GM19455 (cell line): ENCODE results near the gene STIP1.

Experiments used
- ATAC-seq: cut with Tn5 transposase; IDR thresholded peaks from one replicate; pipeline ENCODE4 v1.9.1; 2021; ENCODE audit not compliant: unreplicated experiment

The STIP1 gene

DNA sequence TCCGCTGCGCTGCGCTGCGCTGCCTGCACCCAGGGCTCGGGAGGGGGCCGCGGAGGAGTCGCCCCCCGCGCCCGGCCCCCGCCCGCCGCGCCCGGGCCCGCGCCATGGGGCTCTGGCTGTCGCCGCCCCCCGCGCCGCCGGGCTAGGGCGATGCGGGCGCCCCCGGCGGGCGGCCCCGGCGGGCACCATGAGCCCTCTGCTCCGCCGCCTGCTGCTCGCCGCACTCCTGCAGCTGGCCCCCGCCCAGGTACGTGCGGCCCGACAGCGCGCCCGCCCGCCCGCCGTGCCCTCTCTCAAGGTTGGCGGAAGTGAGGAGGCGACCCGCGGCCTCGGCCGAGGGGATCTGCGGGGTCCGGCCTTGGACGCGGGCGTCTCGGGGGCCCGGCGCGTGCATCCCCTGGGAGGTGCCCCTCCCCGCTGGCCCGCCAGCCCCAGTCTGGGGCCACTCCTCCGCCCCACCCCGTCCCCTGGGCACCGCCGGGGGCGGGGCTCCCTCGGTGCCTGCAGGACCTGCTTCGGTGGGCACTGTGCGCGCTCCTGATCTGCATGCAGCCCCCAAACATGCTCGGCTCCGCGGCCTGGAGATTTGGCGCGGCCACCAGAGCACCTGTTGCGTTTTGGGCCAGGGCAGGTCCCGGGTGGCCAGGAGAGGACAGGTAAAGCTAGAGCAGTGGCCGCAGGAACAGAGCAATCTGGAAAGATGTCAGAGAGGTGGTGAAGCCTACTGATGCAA is 48.8 kb downstream of the STIP1 start:
- ATAC-seq = no peak

DNA sequence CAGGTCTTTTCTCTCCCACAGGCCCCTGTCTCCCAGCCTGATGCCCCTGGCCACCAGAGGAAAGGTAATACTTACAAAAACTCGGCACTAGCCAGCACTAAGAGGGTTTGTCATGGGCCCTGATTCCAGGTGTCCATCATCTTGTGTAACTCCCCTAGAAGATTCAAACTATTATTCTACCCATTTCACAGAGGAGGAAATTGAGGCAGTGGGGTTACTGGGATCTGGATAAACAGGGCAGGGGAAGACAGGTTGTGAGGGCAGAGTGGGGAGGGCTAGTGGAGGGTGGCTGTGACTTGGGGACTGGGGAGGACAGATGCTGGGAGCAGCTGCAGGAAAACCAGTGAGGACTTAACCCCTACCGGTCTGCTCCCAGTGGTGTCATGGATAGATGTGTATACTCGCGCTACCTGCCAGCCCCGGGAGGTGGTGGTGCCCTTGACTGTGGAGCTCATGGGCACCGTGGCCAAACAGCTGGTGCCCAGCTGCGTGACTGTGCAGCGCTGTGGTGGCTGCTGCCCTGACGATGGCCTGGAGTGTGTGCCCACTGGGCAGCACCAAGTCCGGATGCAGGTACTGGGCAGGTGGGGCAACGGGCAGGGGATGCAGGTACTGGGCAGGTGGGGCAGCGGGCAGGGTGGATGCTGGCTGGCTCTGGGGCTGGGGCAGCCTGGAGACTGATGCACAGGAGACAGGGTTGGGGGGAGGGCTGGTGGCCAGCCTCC is 49.6 kb downstream of the STIP1 start:
- ATAC-seq = no peak

DNA sequence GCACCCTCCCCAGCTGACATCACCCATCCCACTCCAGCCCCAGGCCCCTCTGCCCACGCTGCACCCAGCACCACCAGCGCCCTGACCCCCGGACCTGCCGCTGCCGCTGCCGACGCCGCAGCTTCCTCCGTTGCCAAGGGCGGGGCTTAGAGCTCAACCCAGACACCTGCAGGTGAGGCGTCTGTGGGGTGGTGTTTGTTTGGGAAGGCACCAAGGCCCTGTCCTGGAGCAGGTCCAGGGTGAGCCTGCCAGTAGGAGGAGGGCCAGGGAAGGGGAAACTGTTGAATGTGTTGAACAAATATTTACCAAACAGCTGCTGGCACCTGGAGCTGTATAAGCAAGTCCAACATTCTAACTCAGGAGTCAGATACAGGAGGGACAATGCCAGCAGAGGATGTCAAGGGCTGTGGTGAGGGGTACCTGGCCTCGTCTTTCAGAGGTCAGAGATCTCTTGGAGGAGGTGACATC is 51.5 kb downstream of the STIP1 start:
- no peak for ATAC-seq

DNA sequence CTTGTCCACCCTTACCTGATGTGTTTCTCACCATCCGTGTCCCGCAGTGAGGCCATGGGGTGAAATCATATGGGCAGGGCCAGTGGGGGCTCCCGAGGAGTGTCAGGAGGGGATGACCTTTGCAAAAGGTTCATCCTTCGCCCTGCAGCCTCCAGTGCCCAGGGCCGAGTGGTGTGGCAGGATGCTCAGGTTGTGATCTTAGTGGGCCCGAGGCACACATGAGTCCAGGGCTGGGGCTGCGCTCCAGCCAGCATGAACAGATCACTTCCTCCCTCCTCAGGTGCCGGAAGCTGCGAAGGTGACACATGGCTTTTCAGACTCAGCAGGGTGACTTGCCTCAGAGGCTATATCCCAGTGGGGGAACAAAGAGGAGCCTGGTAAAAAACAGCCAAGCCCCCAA is 52.1 kb downstream of the STIP1 start:
- no peak for ATAC-seq

DNA sequence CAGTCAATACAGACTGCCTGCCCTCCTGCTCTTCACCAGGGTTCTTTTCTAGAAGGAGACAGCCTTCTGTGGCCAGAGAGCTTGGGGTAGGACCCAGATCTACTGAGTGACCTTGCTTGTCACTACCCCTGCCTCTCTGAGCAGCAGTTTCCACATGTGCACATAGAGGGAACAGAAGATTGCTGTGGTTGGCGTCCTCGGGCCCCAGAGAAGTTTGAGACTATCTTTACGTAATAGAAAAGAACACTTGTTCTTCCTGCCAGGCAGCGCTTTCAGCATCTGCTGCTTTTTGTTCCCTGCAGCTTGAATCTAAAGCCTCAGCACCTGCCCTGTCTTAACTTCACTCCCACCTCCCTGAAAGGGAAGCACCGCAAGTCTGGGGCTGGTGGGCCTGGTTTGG is 53.0 kb downstream of the STIP1 start:
- ATAC-seq = no peak

DNA sequence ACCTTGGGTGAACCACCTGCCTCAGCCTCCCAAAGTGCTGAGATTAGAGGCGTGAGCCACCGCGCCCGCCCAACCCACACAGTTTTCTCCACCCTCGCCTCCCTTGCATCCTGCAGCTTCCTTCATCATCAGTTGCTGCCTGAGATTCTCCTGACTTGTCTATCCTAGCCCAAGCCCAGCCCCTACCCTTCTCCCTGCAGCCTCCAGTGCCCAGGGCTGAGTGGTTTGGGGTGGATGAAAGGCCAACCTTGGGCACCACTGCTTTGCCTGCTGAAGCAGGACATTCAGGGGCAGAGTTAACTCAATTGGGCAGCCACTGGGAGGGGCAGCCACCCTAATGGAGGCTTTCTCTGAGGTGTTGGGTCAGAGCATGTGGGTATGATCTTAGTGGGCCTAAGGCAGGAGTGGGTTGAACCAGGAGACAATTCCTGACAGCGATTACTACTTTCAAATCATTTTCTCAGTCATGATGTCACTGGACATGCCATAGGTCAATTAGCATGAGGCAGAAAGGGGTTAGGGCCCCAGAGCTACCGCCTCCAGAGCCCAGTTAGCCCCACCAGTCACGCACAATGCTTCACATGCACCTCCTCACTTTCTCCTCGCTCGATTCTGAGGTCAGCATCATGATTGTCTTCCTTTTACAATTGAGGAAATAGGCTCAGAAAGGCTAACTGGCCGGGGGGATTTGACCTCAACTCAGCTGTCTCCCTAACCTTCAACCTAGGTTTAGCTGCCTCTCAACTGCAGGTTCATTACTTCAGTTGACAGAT is 53.9 kb downstream of the STIP1 start:
- ATAC-seq = peak; percentile 14

DNA sequence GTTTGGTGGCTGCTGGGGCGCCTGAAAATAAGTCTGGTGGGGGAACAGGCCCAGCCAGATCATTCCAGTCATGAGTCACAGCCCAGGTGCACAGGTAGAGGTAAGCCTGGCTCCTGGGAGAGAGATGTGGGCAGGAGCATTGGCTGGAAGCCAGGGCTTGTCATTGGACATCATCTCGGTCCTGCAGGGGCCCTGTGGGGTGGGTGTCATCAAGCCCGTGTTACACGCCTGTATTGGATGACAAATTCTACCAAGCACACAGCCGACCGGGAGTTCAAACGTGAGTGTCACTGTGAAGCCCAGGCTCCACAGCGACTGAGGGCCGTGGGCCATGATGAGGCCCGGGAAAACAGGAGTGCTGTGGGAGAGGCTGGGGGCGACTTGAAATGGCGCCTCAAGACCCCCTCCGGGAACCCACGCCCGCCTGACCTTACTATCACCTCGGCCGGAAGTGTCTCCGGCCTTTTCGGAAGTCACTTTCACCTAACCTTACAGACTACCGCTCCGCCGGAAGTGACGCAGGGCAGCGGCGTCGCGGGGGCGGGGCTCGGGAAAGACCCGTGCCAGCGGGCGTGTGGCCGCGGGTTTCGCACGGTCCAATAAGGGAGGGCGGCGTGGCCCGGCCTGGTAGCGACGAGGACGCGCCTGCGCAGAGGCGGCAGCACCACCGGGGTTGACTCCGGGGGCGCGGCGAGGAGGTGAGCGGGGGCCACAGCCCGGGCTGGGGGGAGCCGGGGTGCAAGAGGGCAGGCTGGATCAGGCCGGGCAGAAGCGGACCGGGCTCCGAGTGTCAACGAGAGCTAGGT is 54.7 kb downstream of the STIP1 start, which contains the start of gene FKBP2:
TSS of gene FKBP2 (plus strand) at position 661 of the 806 bp plus-strand sequence. CDS start 1,293 bp downstream, outside the sequence.
- peak; percentile 51 for ATAC-seq

DNA sequence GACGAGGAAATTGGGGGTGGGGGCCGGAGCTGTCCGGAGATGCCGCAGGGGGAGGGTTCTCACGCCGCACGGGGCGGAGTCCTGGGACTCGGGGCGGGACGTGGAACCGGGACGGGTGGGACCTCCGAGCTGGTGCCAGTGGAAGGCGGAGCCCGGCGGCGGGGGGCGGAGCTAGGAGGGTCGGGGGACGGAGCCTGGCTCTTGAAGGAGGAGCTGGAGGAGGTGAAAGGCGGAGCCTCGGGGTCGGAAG is 55.2 kb downstream of the STIP1 start:
- ATAC-seq = peak; percentile 53

DNA sequence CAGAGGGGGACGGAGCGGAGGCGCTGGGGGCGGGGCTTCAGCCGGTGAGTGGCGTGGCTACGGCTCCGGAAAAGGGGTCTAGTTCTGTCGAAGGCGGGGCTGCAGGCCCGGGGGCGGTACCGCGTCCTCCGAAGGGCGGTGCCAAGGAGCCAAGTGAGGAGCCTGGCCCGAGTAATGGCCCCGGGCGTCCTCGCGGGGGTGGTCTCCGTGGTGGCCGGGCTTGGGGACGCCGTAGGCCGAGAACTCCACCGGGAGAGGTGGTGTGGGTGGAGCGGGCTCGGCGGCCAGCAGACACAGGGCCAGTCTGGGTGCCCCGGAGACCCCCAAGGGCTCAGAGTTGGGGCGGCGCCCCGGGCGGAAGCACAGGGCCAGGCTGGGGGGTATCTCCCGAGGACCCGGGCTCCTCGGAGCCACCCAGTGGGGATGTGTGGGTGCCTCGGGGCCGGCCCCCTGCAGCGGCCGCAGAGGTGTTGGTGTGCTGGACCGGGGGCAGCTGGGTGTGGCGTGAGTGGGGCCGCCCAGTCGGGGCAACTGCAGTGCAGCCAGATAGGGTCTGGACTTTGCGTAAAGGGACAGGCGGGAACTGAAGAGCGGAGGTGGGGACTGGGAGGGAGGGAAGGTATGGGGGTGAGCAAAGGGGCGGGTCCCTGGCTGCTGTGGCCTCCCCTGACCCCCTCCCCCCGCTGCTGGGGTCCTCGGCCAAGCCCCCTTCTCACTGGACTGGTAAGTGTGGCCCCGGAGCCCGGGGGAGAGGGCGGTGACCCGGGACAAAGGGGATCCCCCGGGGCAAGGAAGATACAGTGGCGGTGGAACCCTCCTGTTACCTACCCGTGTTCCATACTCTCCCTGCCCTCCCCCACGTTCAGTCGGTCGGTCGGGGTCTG is 55.8 kb downstream of the STIP1 start:
- ATAC-seq = peak; percentile 4

DNA sequence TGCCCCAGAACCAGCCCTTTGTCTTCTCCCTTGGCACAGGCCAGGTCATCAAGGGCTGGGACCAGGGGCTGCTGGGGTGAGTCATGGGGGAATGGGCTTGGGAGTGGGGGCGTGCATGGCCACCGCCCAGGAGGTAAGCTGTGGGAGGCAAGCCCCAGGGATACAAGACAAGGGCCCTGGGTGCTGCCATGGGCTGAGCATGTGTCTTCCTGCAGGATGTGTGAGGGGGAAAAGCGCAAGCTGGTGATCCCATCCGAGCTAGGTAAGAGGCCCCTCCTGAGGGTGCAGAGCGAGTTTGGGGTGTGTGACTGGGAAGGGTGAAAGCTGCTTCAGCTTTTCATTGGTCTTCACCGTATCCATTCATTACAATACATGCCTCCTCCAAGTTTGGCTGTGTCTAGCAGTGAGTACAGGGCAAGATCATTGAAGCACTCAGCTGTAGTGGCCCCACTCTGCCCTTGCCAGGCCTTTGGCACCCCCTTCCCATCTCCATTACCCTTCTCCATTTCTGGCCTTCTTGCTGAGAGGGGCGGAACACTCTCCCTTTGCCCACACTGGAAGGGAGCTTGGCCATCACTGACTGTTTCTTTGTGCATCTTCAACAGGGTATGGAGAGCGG is 57.4 kb downstream of the STIP1 start:
- no peak for ATAC-seq

DNA sequence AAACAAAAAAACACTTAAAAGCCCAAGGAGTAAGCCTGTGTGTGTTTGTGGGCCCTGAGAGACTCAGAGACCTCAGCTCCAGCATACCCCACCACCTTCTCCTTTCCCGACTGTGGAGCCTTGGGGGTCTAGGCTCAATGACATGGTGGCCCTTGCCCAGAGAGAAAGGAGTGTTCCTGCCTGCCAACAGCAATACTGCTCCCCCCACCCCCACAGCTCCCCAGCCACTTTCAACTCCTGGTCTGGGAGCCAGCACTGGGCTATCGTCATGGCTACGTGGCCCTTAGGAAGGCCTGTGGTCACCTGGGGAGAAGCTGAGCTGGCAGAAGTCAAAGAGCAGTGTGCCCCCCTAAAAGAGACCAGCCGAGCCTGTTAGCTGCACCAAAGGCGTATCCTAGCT is 58.1 kb downstream of the STIP1 start:
- ATAC-seq = no peak

DNA sequence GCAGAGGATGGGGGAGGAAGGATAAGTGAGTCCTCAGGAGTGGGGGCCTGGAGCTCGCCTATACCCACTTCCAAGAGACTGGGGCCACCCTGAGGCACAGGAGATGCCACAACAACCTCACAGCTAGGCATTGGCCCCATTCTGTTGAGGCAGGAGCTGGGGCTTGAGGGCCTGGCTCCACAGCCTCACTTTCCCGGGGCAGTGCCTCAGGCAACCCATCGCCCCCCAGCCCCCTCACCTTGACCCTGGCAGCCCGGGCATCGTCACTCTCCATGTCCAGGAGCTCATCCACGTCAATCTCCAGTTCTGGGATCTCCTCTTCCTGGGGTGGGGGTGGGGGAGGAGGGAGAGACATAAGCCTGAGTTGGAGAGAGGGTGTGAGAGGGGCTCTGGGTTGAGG is 59.0 kb downstream of the STIP1 start:
- no peak for ATAC-seq

DNA sequence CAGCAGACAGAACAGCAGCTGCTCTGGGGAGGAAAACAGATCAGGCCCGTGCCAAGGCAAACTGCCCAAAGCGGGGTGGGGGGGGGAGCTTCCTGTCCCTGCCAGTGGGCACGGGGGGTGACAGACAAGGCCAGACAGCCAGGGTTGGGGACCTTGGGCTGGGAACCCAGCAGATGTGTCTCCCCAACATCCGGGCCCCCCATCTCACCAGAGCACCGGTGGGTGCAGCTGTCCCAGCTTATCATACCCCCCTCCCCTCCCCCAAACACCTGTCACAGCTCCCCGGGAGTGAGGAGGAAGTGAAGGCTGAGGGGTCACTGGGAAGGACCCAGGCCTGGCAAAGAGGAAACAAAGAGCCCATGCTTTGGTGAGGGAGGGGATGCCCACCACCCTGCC is 59.4 kb downstream of the STIP1 start:
- ATAC-seq = no peak

DNA sequence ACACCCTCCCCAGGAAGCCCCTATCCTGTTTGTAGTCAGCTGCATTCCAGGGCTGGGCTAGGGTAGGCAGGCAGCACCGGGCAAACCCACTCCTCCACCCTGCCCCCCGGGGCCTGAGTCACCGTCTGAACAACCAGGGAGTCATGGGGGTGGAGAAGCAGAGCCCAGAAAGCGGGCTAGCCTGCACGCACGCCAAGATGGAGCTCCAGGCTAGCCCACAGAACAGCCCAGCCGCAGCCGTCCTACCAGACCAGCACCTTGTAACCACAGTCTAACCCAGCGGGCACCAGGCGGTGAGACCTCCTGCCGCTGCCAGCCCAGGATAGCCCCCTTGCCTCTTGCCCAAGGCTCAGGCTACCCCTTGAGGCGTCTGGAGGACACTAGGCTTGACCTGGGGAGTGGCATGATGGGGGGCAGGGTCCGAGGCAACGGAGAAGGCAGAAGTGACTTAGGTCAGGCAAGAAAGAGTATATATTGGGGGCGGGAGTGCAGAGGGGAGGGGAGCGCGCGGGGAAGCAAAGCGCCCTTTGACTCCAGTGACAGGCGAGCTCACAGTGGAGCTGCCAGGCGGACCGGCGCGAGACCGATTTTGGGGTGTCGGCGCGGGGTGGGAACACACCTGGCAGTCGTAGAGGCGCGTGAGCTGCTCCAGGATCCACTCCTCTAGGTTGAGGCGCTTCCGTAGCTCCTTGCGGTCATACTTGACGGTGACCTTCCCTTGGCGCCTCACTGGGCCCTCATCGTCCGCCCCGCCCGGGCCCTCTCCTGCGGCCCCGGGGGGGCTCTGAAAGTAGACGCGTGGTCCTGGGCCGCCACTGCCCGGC is 60.0 kb downstream of the STIP1 start:
- no peak for ATAC-seq

DNA sequence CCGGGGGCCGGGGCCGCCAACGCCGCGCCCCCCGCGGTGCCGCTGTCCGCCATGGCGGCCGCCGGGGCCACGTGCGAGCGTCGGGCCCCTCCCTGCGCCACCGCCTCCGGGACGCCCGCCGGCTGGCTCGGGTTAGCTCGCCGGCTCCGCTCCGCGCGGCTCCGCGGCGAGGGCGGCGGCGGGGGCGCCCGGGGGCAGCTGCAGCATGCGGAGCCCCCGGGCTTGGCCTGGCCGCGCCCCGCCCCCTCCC is 60.6 kb downstream of the STIP1 start:
- peak; percentile 6 for ATAC-seq

DNA sequence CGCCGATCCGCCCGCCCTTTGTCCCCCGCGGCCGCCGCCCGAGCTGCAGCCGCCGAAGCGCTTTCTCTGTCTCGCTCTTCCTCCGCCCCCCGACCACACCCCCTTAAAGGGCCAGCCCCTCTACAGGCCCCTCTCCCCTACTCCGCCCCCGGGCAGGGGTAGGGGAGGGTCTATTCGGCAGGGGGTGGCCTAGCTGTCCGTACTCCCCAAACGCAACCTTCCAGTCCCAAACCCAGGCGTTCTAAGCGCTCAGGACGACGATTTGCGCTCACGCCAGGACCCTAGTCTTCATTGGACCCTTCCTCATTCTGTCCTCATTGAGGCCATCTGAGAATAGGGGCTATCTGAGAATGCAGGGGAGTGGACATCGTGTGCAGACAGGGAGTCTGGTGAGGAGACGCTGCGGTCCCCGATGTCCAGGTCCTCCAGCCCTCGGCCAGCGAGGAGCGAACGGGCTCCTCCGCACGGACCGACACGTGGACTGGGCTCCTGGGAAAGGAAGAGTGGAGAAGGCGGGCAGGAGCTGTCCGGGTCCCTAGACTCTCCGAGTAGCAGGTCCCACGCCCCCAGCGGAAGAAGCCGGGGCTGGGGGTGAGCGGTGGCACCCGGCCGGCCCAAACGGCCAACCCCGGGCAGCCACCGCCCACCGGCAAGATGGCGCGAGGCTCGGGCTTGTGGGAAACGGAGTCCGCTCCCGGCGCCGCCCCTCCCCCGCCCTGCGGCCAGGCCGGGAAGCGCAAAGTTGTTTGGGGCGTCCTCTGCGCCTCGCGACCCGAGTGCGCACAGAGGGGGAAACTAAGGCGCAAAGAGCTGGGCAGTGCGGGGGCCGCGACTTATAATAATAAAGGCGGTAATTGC is 61.1 kb downstream of the STIP1 start, which contains the start of gene PPP1R14B:
TSS of gene PPP1R14B (minus strand) at position 73 of the 858 bp plus-strand sequence. CDS start 270 bp downstream, outside the sequence.
- peak; percentile 42 for ATAC-seq

DNA sequence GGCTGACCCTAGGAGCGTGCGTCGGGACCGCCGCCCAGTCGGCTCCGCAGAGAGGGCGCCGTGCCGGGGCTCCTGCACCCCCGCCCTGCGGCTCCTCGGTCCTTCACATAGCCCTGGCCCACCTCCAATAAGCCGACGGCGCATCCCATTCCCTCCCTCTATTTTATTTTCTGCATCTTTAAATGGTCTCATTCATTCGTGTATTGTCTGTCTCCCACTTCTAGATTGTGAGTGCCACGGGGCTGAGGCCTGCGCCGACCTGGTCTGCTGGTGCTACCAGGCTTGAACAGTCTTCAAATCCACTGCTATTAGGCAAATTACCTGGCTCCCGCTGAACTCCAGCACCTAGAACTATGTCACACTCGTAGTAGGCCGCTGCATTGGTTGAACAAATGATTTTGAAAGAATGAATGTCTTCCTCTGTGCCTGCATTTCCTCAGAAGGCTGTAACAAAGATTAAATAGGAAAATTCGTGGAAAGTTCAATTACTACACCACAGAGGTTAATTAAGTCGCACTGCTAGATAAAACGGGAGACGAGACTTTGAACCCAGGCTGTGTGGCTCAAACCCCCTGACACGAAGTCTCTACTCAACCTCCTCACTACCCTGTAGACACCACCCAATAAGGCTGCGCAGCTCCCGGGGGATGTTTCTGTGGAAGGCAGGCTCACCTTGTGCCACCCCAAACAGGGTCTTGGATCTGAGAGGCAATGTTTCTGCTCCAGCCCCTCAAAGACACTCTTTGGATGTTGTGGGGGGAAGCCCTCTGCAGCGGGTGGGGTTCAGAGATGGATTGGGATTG is 62.0 kb downstream of the STIP1 start:
- no peak for ATAC-seq
